Stimulated activated CD8-positive, alpha-beta memory T cell treated with anti-CD3 and anti-CD28 coated beads, Interleukin-15, amount 100 ng/mL, for 24 hours (primary cell): ENCODE measurements around the gene SLC25A48.
"Not testable (repeated sequence)": the region's sequence is repeated elsewhere in the genome, so short reads cannot be mapped to it uniquely, and the experiment has no call there.

Source experiments
- DNase-seq: peaks from one replicate; pipeline ENCODE4 v3.0.0-alpha.2; 2020; ENCODE audit warnings: low read depth

SLC25A48 gene

DNA sequence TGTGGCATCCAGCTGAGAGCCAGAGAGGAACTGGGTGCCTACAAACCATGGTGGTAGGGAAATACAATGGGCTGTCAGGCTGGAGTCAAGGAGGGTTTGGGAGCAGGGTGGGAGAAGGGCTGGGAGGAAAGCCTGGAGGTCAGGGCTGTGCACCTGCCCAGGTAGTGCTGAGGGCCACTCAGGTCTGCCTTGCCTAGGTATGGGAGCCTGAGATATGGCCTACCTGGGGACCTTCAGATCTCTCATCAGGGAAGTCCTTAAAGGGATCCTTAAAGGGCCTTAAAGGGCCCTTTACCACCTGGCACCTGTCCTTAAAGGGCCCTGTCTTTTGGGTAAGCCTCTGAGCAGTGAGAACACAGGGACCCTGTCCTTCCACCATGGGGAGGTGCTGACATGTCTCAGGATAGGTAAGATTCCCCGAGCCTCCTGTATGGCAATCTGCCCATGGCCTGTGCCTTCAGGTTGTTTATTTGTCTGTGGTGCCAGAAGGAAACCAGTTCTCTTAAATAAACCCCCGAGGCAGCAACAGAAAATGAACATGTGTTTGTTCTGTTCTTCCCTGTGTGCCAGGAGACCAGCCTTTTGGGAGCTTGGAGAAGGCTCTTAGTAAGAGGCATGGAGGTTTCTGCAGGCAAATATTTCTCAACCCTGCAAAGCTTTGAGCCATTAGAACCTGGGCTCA, 23.3 kb downstream of the SLC25A48 start:
- no peak for DNase-seq

DNA sequence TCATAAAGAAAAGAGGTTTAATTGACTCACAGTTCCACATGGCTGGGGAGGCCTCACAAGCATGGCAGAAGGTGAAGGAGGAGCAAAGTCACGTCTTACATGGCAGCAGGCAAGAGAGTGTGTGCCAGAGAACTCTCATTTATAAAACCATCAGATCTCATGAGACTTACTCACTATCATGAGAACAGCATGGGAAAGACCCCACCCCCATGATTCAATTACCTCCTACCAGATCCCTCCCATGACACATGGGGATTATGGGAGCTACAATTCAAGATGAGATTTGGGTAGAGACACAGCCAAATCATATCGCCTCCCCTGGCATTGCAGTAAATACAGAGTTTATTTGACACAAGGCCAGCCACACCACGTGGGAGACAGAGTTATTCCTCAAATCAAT, 24.7 kb downstream of the SLC25A48 start:
- DNase-seq, result not testable (repeated sequence)

DNA sequence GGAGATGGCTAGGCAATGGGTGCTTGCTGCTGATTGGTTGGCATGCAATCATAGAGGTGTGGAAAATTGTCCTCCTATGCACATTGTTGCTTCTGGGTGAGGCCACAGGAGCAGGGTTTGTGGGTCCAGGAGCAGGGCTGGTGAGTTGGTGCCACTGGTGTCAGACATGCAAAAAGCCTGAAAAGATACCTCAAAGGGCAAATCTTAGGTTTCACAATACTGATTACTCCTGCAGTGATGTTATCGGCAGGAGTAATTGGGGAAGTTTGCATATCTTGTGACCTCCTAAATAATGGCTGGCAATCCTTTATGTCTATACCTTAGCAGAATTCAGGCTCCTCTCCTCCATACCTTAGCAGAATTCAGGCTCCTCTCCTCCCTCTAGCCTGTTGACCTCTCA, 25.2 kb downstream of the SLC25A48 start:
- no peak for DNase-seq

DNA sequence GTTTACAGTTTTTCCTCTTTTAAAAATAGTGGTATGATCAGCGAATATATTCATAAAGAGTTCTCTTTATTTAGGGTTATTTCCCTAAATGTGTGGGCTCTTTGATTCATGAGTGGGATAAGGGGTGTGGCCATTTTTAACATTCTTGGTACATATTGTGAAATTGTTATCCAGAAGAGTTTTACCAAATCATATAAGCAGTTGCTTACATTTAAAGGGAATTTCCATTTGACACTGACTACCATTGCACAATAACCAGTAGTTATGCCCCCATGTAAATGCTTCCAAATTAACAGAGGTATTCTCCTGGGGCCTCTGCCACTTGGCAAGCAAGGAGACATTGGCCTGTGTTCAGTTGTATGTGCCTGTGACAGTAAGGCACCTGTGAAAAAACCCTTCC, 27.2 kb downstream of the SLC25A48 start:
- no peak for DNase-seq

DNA sequence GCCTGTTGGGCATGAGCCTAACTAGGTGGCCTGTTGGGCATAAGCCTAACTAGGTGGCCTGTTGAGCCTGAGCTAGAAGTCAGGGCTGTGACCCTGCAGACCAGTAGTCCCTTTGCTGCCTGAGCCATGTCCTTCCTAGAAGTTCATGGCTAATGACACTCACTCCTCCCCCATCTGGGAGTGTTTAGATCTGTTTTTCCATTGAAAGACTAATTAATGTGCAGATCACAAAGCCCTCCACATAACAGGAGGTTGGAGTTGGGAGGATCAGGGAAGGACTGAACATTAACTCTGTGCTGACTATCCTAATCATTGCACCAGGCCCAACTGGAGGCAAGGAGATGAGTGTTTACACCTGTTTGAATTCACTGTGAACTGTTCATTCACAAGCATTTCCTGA, 27.6 kb downstream of the SLC25A48 start:
- no peak for DNase-seq

DNA sequence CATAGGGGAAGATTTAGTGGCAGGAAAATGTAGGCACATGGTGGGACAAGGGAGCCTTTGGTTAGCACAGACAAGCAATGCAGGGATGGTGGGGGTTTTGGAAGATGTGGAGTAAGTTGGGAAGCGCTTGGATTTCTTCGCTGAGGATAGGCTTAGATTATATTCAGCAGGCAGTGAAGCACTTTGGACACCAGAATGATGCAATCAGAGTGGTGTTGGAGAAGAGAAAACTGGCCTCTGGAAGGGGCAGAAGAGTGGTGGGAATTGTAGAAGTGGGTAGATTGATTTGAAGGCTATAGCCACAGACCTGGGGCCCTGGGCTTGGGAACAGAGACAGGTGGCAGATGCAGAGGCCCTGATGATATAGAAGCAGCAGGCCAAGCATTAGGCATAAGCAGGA, 28.3 kb downstream of the SLC25A48 start:
- no peak for DNase-seq

DNA sequence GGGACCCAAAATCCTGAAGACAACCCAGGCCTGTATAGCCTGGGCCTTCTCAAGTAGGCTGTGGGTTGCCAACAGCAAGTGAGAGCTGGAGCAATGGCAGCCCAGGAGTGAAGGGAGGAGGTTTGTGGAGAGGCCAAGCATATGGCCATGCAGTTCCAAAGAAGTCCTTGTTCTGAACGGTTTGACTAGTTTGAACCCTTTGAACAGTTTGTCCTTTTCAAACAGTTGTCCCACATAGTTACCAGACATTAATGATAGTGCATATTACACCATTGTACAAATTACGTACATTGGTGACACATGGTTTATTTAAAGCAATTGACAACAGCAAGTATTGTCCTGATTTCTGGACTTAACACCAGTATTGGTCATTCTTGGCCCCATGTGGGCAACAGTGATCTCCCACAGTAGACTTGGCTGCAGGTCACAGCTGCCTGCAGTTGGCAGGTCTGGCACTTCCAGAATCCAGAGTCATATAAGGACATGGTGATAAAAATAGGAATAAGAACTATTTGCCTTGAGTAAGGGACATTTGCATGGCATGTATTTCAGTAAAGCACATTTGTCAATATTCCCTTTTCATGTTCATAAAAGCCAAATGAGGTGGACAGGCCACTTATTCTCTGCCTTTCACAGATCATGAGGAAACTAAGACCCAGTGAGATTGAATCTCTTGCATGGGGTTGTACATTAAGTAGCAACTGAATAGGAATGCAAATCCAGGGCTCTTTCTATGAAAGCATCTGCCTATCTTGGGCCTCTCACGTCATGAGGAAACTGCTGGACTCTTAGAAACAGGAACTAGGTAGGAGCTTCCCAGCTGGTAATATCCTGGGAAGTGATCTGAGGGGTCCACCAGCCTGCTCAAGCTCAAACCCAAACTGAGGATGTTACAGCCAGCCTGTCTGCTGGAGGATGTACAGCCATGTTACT, 30.3 kb downstream of the SLC25A48 start:
- DNase-seq, result no peak

DNA sequence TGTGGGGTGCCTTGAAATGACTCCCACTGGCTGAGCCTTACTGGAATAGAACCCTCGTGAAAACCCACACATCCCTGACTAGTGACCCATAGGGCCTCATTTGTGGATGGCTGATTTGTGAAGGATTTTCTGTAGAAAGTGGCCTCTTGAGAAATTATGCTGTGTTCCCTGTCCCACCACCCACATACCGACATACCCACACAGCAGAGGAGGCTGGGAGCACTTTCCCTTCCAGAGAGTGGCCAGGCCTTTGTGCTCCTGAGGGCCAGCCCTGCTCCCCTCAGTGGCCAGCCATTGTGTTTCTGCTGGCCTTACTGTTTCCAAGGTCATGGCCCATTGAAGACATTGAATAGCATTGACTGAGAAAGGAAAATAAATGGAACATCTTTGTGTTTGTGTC, 31.6 kb downstream of the SLC25A48 start:
- DNase-seq, result no peak

DNA sequence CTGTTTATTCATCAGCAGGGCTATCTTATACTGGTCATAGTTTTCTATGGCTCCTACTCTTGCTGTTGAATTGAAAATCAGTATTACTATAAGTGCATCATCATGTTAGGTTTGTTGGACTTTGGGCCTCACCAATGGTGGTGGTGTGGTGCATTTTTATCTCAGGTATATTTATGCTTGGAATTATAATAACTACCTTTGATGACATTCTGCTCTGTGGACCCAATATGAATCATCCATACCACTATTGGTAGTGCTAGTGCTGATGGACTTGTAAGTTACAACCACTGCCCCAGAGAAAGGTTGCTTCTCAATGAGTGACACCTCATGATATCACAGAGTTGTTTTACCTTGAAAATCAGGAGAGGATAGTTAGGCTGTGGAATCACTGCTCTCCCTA, 33.1 kb downstream of the SLC25A48 start:
- no peak for DNase-seq

DNA sequence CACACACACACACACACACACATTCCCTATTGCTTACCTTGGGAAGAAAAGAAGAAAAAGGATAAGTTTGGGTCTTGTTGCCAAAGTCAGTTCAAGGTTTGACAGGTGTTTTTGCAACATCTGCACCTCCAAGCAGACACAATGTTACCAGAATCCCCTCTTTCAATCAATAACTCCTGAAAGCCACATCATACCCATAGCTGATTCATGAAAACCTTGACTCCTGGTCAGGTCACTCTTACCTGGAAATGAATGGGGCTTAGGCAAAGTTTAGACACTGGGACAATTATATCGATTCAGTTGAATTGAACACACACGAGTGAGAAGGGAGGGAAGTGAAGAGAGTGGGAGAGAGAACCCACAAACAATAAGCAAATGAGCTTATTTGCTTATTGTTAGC, 34.2 kb downstream of the SLC25A48 start:
- no peak for DNase-seq

DNA sequence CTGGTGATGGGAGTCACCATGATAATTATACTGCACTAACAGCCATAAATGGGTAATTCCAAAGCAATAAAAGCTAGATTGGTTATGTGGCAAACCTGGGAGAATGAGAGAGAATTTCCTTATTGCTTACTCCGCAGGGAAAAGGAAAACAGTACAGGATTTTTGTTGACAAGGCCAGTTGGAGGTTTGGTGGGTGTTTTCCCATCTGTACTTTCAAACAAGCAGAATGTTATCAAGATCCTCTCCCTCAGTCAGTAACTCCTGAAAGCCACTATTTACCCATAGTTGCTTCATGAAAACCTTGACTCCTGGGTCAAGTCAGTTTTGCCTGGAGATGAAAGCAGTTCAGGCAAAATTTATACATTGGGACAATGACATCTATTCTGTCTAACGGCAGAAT, 34.8 kb downstream of the SLC25A48 start:
- DNase-seq, result no peak

DNA sequence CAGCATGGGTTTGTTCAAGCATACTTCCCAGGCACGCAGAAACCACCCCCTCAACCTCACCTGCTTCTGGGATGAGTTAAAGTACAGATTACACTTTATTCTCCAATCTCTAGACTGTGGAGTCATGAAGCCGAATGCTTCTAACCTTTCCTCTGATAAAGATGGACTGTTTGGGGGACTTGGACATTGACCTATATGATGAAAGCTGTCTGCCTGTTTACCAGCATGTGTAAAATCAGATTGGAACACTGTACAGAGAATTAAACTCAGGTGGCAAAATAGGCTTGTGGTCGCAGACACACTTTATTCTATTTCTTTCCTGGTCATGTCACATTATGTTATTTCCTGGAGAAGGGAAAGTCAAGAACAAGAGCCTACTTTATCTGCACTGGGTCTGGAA, 35.5 kb downstream of the SLC25A48 start:
- no peak for DNase-seq

DNA sequence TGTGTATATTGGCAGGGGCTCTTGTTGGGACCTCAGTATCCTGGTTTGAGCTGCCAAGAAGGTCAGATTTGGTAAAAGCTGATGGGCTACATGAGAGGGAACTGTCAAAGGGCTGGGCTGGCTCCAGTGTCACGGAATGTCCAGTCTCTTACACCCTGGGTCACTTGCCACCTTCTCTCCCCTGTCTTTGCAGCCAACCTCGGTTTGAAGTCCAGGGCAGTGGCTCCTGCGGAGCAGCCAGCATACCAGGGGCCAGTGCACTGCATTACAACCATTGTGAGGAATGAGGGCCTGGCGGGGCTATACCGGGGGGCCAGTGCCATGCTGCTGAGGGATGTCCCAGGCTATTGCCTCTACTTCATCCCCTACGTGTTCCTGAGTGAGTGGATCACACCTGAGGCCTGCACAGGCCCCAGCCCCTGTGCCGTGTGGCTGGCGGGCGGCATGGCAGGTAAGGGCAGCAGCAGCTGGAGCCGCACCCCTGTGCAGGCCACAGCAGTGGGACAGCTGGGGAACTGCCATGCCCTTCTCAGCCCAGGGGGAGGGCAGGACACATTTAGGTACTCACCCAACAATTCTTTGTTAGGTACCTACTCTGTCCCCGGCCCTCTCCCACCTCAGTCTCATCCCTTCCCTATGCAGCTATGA, 36.9 kb downstream of the SLC25A48 start:
- DNase-seq, result no peak

DNA sequence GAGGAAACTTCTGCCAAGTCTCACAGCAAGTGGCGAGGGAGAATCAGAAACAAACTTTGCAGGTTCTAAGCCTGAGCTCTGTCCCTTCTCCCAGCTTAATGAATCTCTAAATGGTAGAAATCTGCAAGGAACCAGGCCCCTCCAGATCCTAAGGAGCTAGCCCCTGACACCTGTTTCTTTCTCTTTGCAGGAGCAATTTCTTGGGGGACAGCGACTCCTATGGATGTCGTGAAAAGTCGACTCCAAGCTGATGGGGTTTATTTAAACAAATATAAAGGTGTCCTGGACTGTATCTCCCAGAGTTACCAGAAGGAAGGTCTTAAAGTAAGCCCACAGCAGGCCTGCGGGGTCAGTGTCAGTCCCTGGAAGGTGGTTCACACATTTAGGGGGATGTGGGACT, 39.4 kb downstream of the SLC25A48 start:
- no peak for DNase-seq

DNA sequence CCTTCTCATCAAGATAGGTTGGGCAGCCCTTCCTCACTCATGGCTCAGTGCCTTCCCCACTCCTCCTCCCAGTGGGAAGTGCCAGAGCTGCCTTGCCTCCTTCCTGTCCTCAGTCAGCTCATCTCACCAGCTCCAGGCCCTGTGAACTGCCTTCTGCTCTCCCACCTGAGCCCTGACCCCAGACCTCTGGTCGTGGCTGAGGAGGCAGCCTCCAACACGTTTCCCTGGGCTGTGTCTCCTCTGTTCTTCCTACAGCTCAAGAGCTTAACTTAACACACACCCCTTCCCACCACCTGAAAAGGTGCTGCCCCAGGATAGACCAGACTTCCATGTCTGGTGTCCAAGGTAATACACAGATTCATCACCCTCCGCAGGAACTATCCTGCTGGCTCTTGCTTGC, 40.0 kb downstream of the SLC25A48 start:
- DNase-seq, result no peak

DNA sequence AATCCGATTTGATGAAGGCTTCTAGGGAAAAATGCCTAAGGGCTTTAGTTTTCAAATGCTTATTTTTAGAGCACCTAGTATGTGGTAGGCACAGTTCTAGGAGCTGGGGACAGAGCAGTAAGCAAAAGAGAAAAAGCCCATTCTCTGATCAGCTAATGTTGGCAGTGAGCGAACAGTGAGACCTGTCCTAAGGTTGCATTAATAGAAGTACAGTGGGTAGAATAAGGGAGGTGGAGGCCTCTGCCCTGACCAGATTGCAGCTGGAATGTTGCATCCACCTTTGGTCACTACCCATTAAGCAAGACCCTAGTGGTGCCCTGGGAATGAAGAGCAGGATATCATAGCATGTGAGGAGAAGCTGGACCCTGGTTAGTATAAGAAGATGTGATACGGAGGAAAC, 41.1 kb downstream of the SLC25A48 start:
- no peak for DNase-seq

DNA sequence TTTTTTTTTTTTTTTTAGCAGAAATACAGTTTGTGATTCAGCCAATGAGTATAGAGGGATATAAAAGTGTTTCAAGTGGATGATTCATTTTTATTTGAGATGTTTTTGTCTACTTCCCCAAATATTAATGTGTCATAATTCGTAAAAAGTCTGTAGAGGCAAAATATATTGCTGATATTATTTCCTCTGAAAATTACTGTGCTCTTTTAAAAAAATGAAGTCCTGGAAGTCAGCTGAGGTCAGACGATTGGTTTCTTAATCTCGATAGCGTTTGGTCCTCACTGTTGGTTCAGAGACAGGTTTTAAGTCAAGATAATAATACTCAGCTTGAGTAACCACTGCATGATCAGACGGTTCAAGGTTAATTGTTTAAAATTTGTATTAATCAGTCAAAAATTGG, 41.7 kb downstream of the SLC25A48 start:
- no peak for DNase-seq

DNA sequence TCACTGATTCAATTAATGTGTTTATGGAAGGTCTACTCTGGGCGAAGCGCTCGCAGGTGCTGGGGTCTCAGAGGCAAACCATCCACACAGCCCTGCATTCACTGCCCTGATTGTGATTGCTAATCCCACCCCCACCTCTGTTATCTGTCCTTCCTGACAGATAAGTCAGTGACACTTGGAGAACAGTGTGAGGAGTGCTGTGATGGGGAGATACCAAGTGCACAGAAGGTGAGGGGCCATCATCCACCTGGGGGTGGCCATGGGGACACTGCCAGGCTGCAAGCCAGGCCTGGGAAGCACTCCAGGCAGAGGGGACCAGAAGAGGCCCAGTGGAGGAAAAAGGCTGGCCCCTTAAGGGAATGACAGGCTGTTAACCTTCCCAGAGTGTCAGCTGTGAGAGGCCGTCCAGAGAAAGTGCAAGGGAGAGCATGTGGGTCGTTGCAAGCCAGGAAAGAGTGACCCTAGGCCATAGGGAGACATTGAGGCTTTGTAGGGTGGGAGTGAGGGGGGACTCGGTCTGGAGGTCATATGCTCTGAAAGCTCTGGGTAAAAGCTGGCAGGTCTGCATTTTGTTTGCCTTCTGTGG, 43.2 kb downstream of the SLC25A48 start:
- DNase-seq, result no peak

DNA sequence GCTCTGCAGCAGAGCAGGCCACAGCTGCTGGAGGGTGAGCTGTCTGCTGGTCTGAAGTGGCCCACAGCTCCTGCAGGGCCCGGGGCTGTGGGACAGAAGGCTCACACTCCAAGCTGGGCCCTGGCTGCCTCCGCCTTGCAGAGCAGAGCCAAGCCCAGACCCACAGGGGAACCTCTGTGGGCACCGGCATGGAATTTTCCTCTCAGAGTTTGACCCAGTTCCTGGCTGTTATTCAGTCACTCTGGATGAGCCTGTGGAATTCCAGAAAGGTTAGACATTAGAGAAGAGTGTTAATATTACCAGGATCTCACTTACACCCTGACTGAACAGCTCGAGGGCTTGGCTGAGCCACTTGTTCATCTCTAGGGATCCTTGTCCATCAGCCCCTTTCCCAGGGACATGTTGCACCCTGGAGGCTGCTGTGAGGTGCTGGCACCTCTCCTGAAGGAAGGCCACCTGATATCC, 43.7 kb downstream of the SLC25A48 start:
- DNase-seq, result no peak

DNA sequence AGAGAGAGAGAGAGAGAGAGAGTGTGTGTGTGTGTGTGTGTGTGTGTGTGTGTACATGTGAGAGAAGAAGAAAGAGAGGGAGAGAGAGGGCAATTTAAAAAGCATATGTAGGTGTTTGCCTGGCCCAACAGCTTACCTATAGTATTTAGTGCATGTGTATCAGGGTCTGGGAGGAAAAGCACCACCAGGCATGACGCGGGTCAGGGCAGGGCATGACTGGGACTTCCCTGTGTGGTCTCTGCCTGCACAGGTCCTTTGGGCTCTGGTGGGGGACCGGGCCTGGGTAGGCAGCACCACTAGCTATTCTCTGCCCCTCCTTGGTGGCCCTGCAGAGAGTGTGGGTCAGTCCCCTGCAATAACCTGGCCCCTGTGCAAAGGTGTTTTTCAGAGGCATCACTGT, 45.1 kb downstream of the SLC25A48 start:
- DNase-seq, result no peak

DNA sequence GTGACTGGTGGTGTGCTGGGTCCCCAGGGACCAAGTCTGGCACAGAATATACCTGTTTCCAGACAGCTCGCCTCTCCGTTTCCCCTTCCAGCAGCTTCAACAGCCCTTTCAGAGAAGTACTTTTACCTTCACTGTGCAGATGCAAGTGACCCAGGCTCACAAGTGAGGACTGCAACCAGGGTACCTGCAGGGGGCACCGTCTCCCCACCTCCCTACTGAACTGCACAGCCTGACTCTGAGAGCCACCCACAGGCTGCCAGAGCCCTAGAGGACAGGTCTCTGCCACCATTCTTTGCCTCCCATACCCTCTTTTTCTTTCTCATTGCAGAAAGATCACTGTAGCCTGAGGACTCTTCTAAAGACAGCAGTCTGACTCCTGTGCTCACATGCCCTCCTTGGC, 45.8 kb downstream of the SLC25A48 start:
- no peak for DNase-seq

DNA sequence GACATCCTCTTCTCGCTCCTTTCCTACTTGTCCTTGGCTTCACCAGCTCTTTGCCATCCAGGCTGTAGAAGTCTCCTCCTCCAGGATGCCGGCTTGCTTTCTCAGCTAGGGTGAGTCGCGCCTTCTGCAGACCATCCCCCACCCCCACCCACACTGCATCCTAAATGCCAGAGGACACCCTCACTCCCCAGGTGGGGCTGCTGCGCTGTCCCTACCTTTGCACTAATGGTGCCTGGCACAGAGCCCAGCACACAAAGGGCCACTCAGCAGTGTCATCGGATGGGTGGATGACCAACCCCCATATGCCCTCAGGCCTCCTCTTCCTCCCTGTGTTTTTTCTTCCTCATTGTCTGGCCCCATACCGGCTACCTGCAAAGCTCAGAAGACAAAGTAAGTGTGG, 46.3 kb downstream of the SLC25A48 start:
- DNase-seq, result no peak

DNA sequence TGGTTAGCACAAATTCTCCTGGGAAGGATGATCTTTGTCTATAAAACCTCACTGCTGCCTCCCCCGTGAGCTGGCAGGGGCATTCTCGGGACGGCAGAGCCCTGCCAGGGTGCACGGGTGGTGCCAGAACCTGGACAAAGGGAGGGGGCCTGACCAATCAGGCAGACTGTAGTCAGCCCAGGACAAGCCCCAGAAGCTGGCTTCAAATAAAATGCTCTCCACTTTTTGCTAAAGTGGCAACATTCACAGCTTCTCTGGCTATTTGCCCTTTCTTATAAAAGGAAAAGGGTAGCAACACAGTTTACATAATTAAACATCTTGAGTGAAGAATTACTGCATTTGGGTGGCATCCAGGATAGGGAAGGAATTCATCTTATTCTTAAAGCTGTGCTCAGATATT, 46.8 kb downstream of the SLC25A48 start:
- DNase-seq, result no peak
